SU-DHL-6 (cell line): ENCODE measurements around the gene MYL2.

Experiments
- EZH2phosphoT487 ChIP-seq: fragments of 200-600 bp; sonication (generic), shearing (Covaris generic); conservative IDR thresholded peaks from 2 replicates; pipeline ENCODE4 v1.6.1; 2018; ENCODE audit warnings: mild to moderate bottlenecking, antibody characterized with exemption, low read length, moderate library complexity, mixed read lengths
- TF ChIP-seq, protein P1 (sequence below): fragments of 200-600 bp; sonication (generic); IDR thresholded peaks from one replicate; pipeline ENCODE4 v1.5.1; 2017; ENCODE audit warnings: antibody characterized with exemption, mild to moderate bottlenecking, low read length, moderate library complexity; ENCODE audit not compliant: insufficient read depth, poor library complexity, severe bottlenecking

DNA sequence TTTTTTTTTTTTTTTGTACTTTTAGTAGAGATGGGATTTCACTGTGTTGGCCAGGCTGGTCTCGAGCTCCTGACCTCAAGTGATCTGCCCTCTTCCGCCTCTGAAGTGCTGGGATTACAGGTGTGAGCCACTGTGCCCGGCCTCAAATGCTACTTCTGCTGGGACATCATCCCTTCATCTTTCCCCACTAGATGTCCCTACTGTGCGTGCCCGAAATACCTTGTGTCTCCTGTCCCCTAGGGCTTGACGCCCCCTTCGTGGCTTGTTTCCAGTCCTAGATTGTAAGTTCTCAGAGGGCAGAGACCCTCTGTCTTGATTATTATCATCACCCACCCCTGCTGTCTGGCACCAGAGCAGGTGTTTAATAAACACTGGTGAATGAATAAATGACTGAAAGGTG lies 58.6 kb downstream of the MYL2 start:
- TF ChIP-seq, protein P1, sequence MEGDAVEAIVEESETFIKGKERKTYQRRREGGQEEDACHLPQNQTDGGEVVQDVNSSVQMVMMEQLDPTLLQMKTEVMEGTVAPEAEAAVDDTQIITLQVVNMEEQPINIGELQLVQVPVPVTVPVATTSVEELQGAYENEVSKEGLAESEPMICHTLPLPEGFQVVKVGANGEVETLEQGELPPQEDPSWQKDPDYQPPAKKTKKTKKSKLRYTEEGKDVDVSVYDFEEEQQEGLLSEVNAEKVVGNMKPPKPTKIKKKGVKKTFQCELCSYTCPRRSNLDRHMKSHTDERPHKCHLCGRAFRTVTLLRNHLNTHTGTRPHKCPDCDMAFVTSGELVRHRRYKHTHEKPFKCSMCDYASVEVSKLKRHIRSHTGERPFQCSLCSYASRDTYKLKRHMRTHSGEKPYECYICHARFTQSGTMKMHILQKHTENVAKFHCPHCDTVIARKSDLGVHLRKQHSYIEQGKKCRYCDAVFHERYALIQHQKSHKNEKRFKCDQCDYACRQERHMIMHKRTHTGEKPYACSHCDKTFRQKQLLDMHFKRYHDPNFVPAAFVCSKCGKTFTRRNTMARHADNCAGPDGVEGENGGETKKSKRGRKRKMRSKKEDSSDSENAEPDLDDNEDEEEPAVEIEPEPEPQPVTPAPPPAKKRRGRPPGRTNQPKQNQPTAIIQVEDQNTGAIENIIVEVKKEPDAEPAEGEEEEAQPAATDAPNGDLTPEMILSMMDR, result peak; percentile 46
- no peak for TF ChIP-seq EZH2phosphoT487
